ENCODE measurements around the gene AGMO.

Gene AGMO

DNA sequence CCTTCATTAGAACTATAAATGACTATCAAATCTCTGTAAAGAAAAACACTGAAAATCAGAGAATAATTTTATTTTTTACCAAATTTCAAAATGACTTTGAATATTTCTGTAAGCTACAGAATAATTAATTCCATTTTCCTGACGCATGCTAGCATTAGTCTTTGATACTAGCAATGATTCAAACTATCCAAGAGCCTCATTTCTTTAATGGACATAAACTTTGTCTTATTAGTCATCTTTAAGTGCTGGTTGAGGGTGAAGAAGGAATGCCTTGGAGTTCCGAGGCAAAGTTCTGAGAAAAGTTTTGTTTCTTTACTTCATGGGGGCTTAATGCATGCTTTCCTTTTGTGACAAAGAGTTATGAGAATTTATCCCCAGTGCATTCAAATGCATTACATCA, 137.3 kb downstream of the AGMO start:
- no peaks in the 10 kb centered on the region for H3K4me1 ChIP-seq (ENCODE audit: control insufficient read depth in 5 of 5, insufficient read depth in 5 of 5, low read length in 5 of 5)
- H3K9me3 ChIP-seq (ENCODE audit: control insufficient read depth in 5 of 5, low read length in 5 of 5): no peaks in the 10 kb centered on the region
- no peaks in the 10 kb centered on the region for H3K27me3 ChIP-seq (ENCODE audit: control insufficient read depth in 5 of 5, insufficient read depth in 4 of 5, low read length in 5 of 5)
- H3K36me3 ChIP-seq (ENCODE audit: control insufficient read depth in 5 of 5, insufficient read depth in 5 of 5, low read length in 5 of 5): no peaks in the 10 kb centered on the region
- H3K9ac ChIP-seq (ENCODE audit: low read length in 5 of 5): no peak overlapping the region
- no peak overlapping the region for H3K27ac ChIP-seq (ENCODE audit: low read depth, low read length)
- H3K4me3 ChIP-seq (ENCODE audit: low read depth in 1 of 5, low read length in 5 of 5): no peak overlapping the region

- Histone ChIP-seq H3K27me3 (ENCODE audit: control insufficient read depth in 5 of 5, insufficient read depth in 4 of 5, low read length in 5 of 5) (no peaks in the 10 kb centered on the region), H3K36me3 (ENCODE audit: control insufficient read depth in 5 of 5, insufficient read depth in 5 of 5, low read length in 5 of 5) (no peaks in the 10 kb centered on the region), H3K9me3 (ENCODE audit: control insufficient read depth in 5 of 5, low read length in 5 of 5) (peaks cover 0 to under 1% (median 0%) of the 10 kb centered on the region in 5 donors), H3K4me3 (ENCODE audit: low read depth in 1 of 5, low read length in 5 of 5) (no peak overlapping the region), H3K9ac (ENCODE audit: low read length in 5 of 5) (no peak overlapping the region), H3K4me1 (ENCODE audit: control insufficient read depth in 5 of 5, insufficient read depth in 5 of 5, low read length in 5 of 5) (no peaks in the 10 kb centered on the region), H3K27ac (ENCODE audit: low read depth, low read length) (no peak overlapping the region)
Measured at GRCh38 chr7:15419596-15419995, 142.2 kb downstream of the AGMO start.

- Histone ChIP-seq H3K4me3 (ENCODE audit: low read depth in 1 of 5, low read length in 5 of 5) (no peak overlapping the region), H3K27ac (ENCODE audit: low read depth, low read length) (no peak overlapping the region), H3K4me1 (ENCODE audit: control insufficient read depth in 5 of 5, insufficient read depth in 5 of 5, low read length in 5 of 5) (no peaks in the 10 kb centered on the region), H3K36me3 (ENCODE audit: control insufficient read depth in 5 of 5, insufficient read depth in 5 of 5, low read length in 5 of 5) (no peaks in the 10 kb centered on the region), H3K27me3 (ENCODE audit: control insufficient read depth in 5 of 5, insufficient read depth in 4 of 5, low read length in 5 of 5) (no peaks in the 10 kb centered on the region), H3K9me3 (ENCODE audit: control insufficient read depth in 5 of 5, low read length in 5 of 5) (peaks cover 0 to 7% (median 0%) of the 10 kb centered on the region in 5 donors), H3K9ac (ENCODE audit: low read length in 5 of 5) (no peak overlapping the region)
Measured at GRCh38 chr7:15418264-15418663, 143.6 kb downstream of the AGMO start.

GRCh38 chr7:15417341-15417988, 144.3 kb downstream of the AGMO start:
- Histone ChIP-seq H3K4me1 (ENCODE audit: control insufficient read depth in 5 of 5, insufficient read depth in 5 of 5, low read length in 5 of 5) (no peaks in the 10 kb centered on the region), H3K9ac (ENCODE audit: low read length in 5 of 5) (no peak overlapping the region), H3K27me3 (ENCODE audit: control insufficient read depth in 5 of 5, insufficient read depth in 4 of 5, low read length in 5 of 5) (no peaks in the 10 kb centered on the region)

DNA sequence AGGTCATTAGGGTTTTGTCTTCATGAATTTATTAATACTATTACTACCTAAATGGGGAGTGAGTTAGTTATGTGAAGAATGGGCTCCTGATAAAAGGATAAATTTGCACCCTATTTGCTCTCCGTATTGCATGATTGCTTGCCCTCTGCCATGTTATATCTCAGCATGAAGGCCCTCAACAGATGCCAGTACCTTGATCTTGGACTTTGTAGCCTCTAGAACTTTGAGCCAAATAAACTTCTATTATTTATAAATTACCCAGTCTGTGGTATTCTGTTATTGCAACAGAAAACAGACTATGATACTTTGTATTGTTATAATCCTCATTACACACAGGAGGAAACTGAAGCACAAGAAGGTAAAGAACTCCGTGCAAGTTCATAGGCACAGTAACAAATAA, 150.8 kb downstream of the AGMO start:
- Histone ChIP-seq H3K27ac (ENCODE audit: low read depth, low read length) (no peak overlapping the region), H3K36me3 (ENCODE audit: control insufficient read depth in 5 of 5, insufficient read depth in 5 of 5, low read length in 5 of 5) (no peaks in the 10 kb centered on the region), H3K4me3 (ENCODE audit: low read depth in 1 of 5, low read length in 5 of 5) (no peak overlapping the region), H3K4me1 (ENCODE audit: control insufficient read depth in 5 of 5, insufficient read depth in 5 of 5, low read length in 5 of 5) (no peaks in the 10 kb centered on the region), H3K9ac (ENCODE audit: low read length in 5 of 5) (no peak overlapping the region), H3K9me3 (ENCODE audit: control insufficient read depth in 5 of 5, low read length in 5 of 5) (peaks cover 0 to 7% (median 0%) of the 10 kb centered on the region in 5 donors), H3K27me3 (ENCODE audit: control insufficient read depth in 5 of 5, insufficient read depth in 4 of 5, low read length in 5 of 5) (no peaks in the 10 kb centered on the region)

More at GRCh38 chr7:15417341-15417988, 144.3 kb downstream of the AGMO start:
- Histone ChIP-seq H3K4me3 (ENCODE audit: low read depth in 1 of 5, low read length in 5 of 5) (no peak overlapping the region), H3K9me3 (ENCODE audit: control insufficient read depth in 5 of 5, low read length in 5 of 5) (peaks cover 0 to 7% (median 0%) of the 10 kb centered on the region in 5 donors), H3K36me3 (ENCODE audit: control insufficient read depth in 5 of 5, insufficient read depth in 5 of 5, low read length in 5 of 5) (no peaks in the 10 kb centered on the region), H3K27ac (ENCODE audit: low read depth, low read length) (no peak overlapping the region)

- Histone ChIP-seq H3K9ac (ENCODE audit: low read length in 5 of 5) (no peak overlapping the region), H3K36me3 (ENCODE audit: control insufficient read depth in 5 of 5, insufficient read depth in 5 of 5, low read length in 5 of 5) (no peaks in the 10 kb centered on the region), H3K4me1 (ENCODE audit: control insufficient read depth in 5 of 5, insufficient read depth in 5 of 5, low read length in 5 of 5) (no peaks in the 10 kb centered on the region), H3K27ac (ENCODE audit: low read depth, low read length) (no peak overlapping the region), H3K27me3 (ENCODE audit: control insufficient read depth in 5 of 5, insufficient read depth in 4 of 5, low read length in 5 of 5) (no peaks in the 10 kb centered on the region), H3K4me3 (ENCODE audit: low read depth in 1 of 5, low read length in 5 of 5) (no peak overlapping the region), H3K9me3 (ENCODE audit: control insufficient read depth in 5 of 5, low read length in 5 of 5) (no peaks in the 10 kb centered on the region)
Measured at GRCh38 chr7:15407910-15408309, 153.9 kb downstream of the AGMO start.

DNA sequence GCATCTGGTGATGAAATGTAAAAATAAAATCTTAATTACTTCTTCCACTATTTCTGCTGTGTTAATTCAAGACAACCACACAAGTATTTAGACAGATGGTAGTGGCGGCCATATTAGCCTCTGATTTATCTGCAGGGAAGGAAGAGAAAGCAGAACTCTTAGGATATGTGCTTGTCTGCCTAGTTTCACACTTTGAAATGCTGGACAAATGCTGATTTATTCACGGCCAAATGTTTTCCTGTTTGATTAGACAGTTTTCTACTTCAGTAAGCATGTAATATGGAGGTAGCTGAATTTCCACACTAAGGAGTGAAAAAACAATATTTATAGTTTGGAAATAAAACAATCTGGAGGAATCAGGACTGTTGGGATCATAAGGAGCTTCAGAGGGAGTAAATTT, 158.1 kb downstream of the AGMO start:
- H3K36me3 ChIP-seq (ENCODE audit: control insufficient read depth in 5 of 5, insufficient read depth in 5 of 5, low read length in 5 of 5): no peaks in the 10 kb centered on the region
- no peaks in the 10 kb centered on the region for H3K4me1 ChIP-seq (ENCODE audit: control insufficient read depth in 5 of 5, insufficient read depth in 5 of 5, low read length in 5 of 5)
- H3K9me3 ChIP-seq (ENCODE audit: control insufficient read depth in 5 of 5, low read length in 5 of 5): no peaks in the 10 kb centered on the region
- H3K27me3 ChIP-seq (ENCODE audit: control insufficient read depth in 5 of 5, insufficient read depth in 4 of 5, low read length in 5 of 5): no peaks in the 10 kb centered on the region
- H3K4me3 ChIP-seq (ENCODE audit: low read depth in 1 of 5, low read length in 5 of 5): no peak overlapping the region
- no peak overlapping the region for H3K27ac ChIP-seq (ENCODE audit: low read depth, low read length)
- no peak overlapping the region for H3K9ac ChIP-seq (ENCODE audit: low read length in 5 of 5)

- H3K9me3 ChIP-seq (ENCODE audit: control insufficient read depth in 5 of 5, low read length in 5 of 5): no peaks in the 10 kb centered on the region
- no peak overlapping the region for H3K27ac ChIP-seq (ENCODE audit: low read depth, low read length)
- no peak overlapping the region for H3K4me3 ChIP-seq (ENCODE audit: low read depth in 1 of 5, low read length in 5 of 5)
- no peak overlapping the region for H3K9ac ChIP-seq (ENCODE audit: low read length in 5 of 5)
- no peaks in the 10 kb centered on the region for H3K4me1 ChIP-seq (ENCODE audit: control insufficient read depth in 5 of 5, insufficient read depth in 5 of 5, low read length in 5 of 5)
- no peaks in the 10 kb centered on the region for H3K36me3 ChIP-seq (ENCODE audit: control insufficient read depth in 5 of 5, insufficient read depth in 5 of 5, low read length in 5 of 5)
- no peaks in the 10 kb centered on the region for H3K27me3 ChIP-seq (ENCODE audit: control insufficient read depth in 5 of 5, insufficient read depth in 4 of 5, low read length in 5 of 5)
Measured at GRCh38 chr7:15403315-15403714, 158.5 kb downstream of the AGMO start.

DNA sequence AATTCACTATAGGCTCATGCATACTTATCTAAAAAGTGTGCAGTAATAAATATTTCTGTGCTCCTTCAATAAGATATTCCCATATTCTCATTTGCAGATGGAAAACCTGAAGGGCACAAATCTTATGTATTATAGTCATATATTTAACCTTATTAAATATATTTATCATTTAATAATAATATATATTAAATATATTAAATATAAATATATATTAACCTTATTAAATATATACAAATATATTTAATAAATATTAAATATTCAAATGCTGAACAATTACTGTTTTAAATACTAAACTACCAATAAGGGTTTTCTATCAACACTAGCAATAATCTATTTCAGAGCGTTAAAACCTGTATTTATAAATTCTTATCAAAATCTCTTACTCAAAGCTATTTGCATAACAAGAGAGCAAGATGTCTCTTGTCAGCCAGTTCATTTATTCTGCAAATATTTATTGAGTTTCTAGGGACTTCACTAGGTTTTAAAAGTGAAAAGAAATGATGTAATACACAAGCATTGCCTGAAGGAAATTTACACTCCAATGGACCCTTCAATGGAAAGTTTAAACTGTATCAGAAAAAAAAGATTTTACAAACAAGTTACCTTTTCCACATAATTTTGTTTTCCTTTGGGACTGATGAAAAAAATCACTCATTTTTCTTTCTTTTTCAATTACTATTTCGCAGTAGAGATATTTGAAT, 159.2 kb downstream of the AGMO start:
- Histone ChIP-seq H3K4me1 (ENCODE audit: control insufficient read depth in 5 of 5, insufficient read depth in 5 of 5, low read length in 5 of 5) (no peaks in the 10 kb centered on the region), H3K27me3 (ENCODE audit: control insufficient read depth in 5 of 5, insufficient read depth in 4 of 5, low read length in 5 of 5) (no peaks in the 10 kb centered on the region), H3K9me3 (ENCODE audit: control insufficient read depth in 5 of 5, low read length in 5 of 5) (no peaks in the 10 kb centered on the region), H3K36me3 (ENCODE audit: control insufficient read depth in 5 of 5, insufficient read depth in 5 of 5, low read length in 5 of 5) (no peaks in the 10 kb centered on the region), H3K4me3 (ENCODE audit: low read depth in 1 of 5, low read length in 5 of 5) (no peak overlapping the region), H3K27ac (ENCODE audit: low read depth, low read length) (no peak overlapping the region), H3K9ac (ENCODE audit: low read length in 5 of 5) (no peak overlapping the region)

GRCh38 chr7:15400440-15400839, 161.4 kb downstream of the AGMO start:
- no peaks in the 10 kb centered on the region for H3K36me3 ChIP-seq (ENCODE audit: control insufficient read depth in 5 of 5, insufficient read depth in 5 of 5, low read length in 5 of 5)
- H3K9me3 ChIP-seq (ENCODE audit: control insufficient read depth in 5 of 5, low read length in 5 of 5): no peaks in the 10 kb centered on the region
- no peaks in the 10 kb centered on the region for H3K27me3 ChIP-seq (ENCODE audit: control insufficient read depth in 5 of 5, insufficient read depth in 4 of 5, low read length in 5 of 5)
- no peak overlapping the region for H3K4me3 ChIP-seq (ENCODE audit: low read depth in 1 of 5, low read length in 5 of 5)
- no peak overlapping the region for H3K27ac ChIP-seq (ENCODE audit: low read depth, low read length)
- H3K9ac ChIP-seq (ENCODE audit: low read length in 5 of 5): no peak overlapping the region
- no peaks in the 10 kb centered on the region for H3K4me1 ChIP-seq (ENCODE audit: control insufficient read depth in 5 of 5, insufficient read depth in 5 of 5, low read length in 5 of 5)

Measured in subcutaneous abdominal adipose tissue (tissue), 5 donors.